ENCODE data around the gene NLRP1. TPM values are rescaled to one million over a fixed set of nuclear protein-coding genes. Genes with fewer than 3 reads are reported as not detected.
"Not testable (repeated sequence)": the region's sequence is repeated elsewhere in the genome, so short reads cannot be mapped to it uniquely, and the experiment has no call there.

NLRP1 gene
- total RNA-seq, 1 donor from 2014 or later, result 24.0 TPM

- H3K4me3 ChIP-seq (ENCODE audit: low read length in 3 of 3), result no peak overlapping the region
- peaks cover 0 to 10% (median 3%) of the 10 kb centered on the region in 3 donors for H3K36me3 ChIP-seq (ENCODE audit: control insufficient read depth in 3 of 3, insufficient read depth in 3 of 3, low read length in 3 of 3)
- no peak overlapping the region for H3K9ac ChIP-seq (ENCODE audit: low read depth in 1 of 3, low read length in 3 of 3)
- H3K27me3 ChIP-seq (ENCODE audit: control insufficient read depth in 3 of 3, insufficient read depth in 3 of 3, low read length in 3 of 3), result no peaks in the 10 kb centered on the region
- H3K4me1 ChIP-seq (ENCODE audit: control insufficient read depth in 3 of 3, insufficient read depth in 3 of 3, low read length in 3 of 3), result peaks cover 27 to 31% (median 28%) of the 10 kb centered on the region in 3 donors
- H3K9me3 ChIP-seq (ENCODE audit: control insufficient read depth in 3 of 3, low read length in 3 of 3), result no peaks in the 10 kb centered on the region
- H3K27ac ChIP-seq (ENCODE audit: low read depth, low read length), result no peak overlapping the region
Measured at GRCh38 chr17:5581655-5582054, 2.7 kb downstream of the NLRP1 start.

- Histone ChIP-seq H3K9me3 (ENCODE audit: control insufficient read depth in 3 of 3, low read length in 3 of 3) (no peaks in the 10 kb centered on the region), H3K27ac (ENCODE audit: low read depth, low read length) (no peak overlapping the region), H3K4me3 (ENCODE audit: low read length in 3 of 3) (no peak overlapping the region), H3K27me3 (ENCODE audit: control insufficient read depth in 3 of 3, insufficient read depth in 3 of 3, low read length in 3 of 3) (no peaks in the 10 kb centered on the region), H3K9ac (ENCODE audit: low read depth in 1 of 3, low read length in 3 of 3) (no peak overlapping the region), H3K36me3 (ENCODE audit: control insufficient read depth in 3 of 3, insufficient read depth in 3 of 3, low read length in 3 of 3) (peaks cover 0 to 10% (median 3%) of the 10 kb centered on the region in 3 donors), H3K4me1 (ENCODE audit: control insufficient read depth in 3 of 3, insufficient read depth in 3 of 3, low read length in 3 of 3) (peaks cover 21 to 27% (median 23%) of the 10 kb centered on the region in 3 donors)
Measured at GRCh38 chr17:5580969-5581368, 3.3 kb downstream of the NLRP1 start.

GRCh38 chr17:5580367-5580766 is 3.9 kb downstream of the NLRP1 start:
- Histone ChIP-seq H3K4me1 (ENCODE audit: control insufficient read depth in 3 of 3, insufficient read depth in 3 of 3, low read length in 3 of 3) (peaks cover 15 to 21% (median 17%) of the 10 kb centered on the region in 3 donors), H3K27ac (ENCODE audit: low read depth, low read length) (no peak overlapping the region), H3K36me3 (ENCODE audit: control insufficient read depth in 3 of 3, insufficient read depth in 3 of 3, low read length in 3 of 3) (peaks cover 0 to 10% (median 3%) of the 10 kb centered on the region in 3 donors)

GRCh38 chr17:5578768-5579167 is 5.5 kb downstream of the NLRP1 start:
- not testable (repeated sequence) for H3K9me3 ChIP-seq (ENCODE audit: control insufficient read depth in 3 of 3, low read length in 3 of 3); H3K27me3 ChIP-seq (ENCODE audit: control insufficient read depth in 3 of 3, insufficient read depth in 3 of 3, low read length in 3 of 3); H3K36me3 ChIP-seq (ENCODE audit: control insufficient read depth in 3 of 3, insufficient read depth in 3 of 3, low read length in 3 of 3); H3K9ac ChIP-seq (ENCODE audit: low read depth in 1 of 3, low read length in 3 of 3); H3K27ac ChIP-seq (ENCODE audit: low read depth, low read length); H3K4me3 ChIP-seq (ENCODE audit: low read length in 3 of 3)
- peaks cover 5 to 11% (median 10%) of the 10 kb centered on the region in 3 donors for H3K4me1 ChIP-seq (ENCODE audit: control insufficient read depth in 3 of 3, insufficient read depth in 3 of 3, low read length in 3 of 3)

More at GRCh38 chr17:5580367-5580766, 3.9 kb downstream of the NLRP1 start:
- H3K9me3 ChIP-seq (ENCODE audit: control insufficient read depth in 3 of 3, low read length in 3 of 3), result no peaks in the 10 kb centered on the region
- H3K27me3 ChIP-seq (ENCODE audit: control insufficient read depth in 3 of 3, insufficient read depth in 3 of 3, low read length in 3 of 3), result no peaks in the 10 kb centered on the region
- H3K4me3 ChIP-seq (ENCODE audit: low read length in 3 of 3), result no peak overlapping the region
- no peak overlapping the region for H3K9ac ChIP-seq (ENCODE audit: low read depth in 1 of 3, low read length in 3 of 3)

GRCh38 chr17:5573017-5573416 is 11.3 kb downstream of the NLRP1 start:
- H3K27ac ChIP-seq (ENCODE audit: low read depth, low read length); H3K4me3 ChIP-seq (ENCODE audit: low read length in 3 of 3); H3K9ac ChIP-seq (ENCODE audit: low read depth in 1 of 3, low read length in 3 of 3): not testable (repeated sequence)

GRCh38 chr17:5571281-5571680 is 13.0 kb downstream of the NLRP1 start:
- no peaks in the 10 kb centered on the region for H3K36me3 ChIP-seq (ENCODE audit: control insufficient read depth in 3 of 3, insufficient read depth in 3 of 3, low read length in 3 of 3)
- peaks cover 0 to 4% (median 0%) of the 10 kb centered on the region in 3 donors for H3K27me3 ChIP-seq (ENCODE audit: control insufficient read depth in 3 of 3, insufficient read depth in 3 of 3, low read length in 3 of 3)
- H3K27ac ChIP-seq (ENCODE audit: low read depth, low read length), result no peak overlapping the region
- no peaks in the 10 kb centered on the region for H3K4me1 ChIP-seq (ENCODE audit: control insufficient read depth in 3 of 3, insufficient read depth in 3 of 3, low read length in 3 of 3)
- no peaks in the 10 kb centered on the region for H3K9me3 ChIP-seq (ENCODE audit: control insufficient read depth in 3 of 3, low read length in 3 of 3)
- no peak overlapping the region for H3K4me3 ChIP-seq (ENCODE audit: low read length in 3 of 3)
- H3K9ac ChIP-seq (ENCODE audit: low read depth in 1 of 3, low read length in 3 of 3), result no peak overlapping the region

More at GRCh38 chr17:5573017-5573416, 11.3 kb downstream of the NLRP1 start:
- H3K36me3 ChIP-seq (ENCODE audit: control insufficient read depth in 3 of 3, insufficient read depth in 3 of 3, low read length in 3 of 3); H3K4me1 ChIP-seq (ENCODE audit: control insufficient read depth in 3 of 3, insufficient read depth in 3 of 3, low read length in 3 of 3); H3K9me3 ChIP-seq (ENCODE audit: control insufficient read depth in 3 of 3, low read length in 3 of 3); H3K27me3 ChIP-seq (ENCODE audit: control insufficient read depth in 3 of 3, insufficient read depth in 3 of 3, low read length in 3 of 3): not testable (repeated sequence)

- H3K4me3 ChIP-seq (ENCODE audit: low read length in 3 of 3), result no peak overlapping the region
- H3K9me3 ChIP-seq (ENCODE audit: control insufficient read depth in 3 of 3, low read length in 3 of 3), result no peaks in the 10 kb centered on the region
- H3K36me3 ChIP-seq (ENCODE audit: control insufficient read depth in 3 of 3, insufficient read depth in 3 of 3, low read length in 3 of 3), result no peaks in the 10 kb centered on the region
- no peaks in the 10 kb centered on the region for H3K4me1 ChIP-seq (ENCODE audit: control insufficient read depth in 3 of 3, insufficient read depth in 3 of 3, low read length in 3 of 3)
- no peak overlapping the region for H3K9ac ChIP-seq (ENCODE audit: low read depth in 1 of 3, low read length in 3 of 3)
- H3K27ac ChIP-seq (ENCODE audit: low read depth, low read length), result no peak overlapping the region
- H3K27me3 ChIP-seq (ENCODE audit: control insufficient read depth in 3 of 3, insufficient read depth in 3 of 3, low read length in 3 of 3), result peaks cover 0 to 4% (median 0%) of the 10 kb centered on the region in 3 donors
Measured at GRCh38 chr17:5565808-5566207, 18.5 kb downstream of the NLRP1 start.

GRCh38 chr17:5563456-5563855 is 20.9 kb downstream of the NLRP1 start:
- H3K4me1 ChIP-seq (ENCODE audit: control insufficient read depth in 3 of 3, insufficient read depth in 3 of 3, low read length in 3 of 3), result no peaks in the 10 kb centered on the region

GRCh38 chr17:5562661-5563360 is 21.5 kb downstream of the NLRP1 start:
- peaks cover 2 to 9% (median 8%) of the 10 kb centered on the region in 3 donors for H3K36me3 ChIP-seq (ENCODE audit: control insufficient read depth in 3 of 3, insufficient read depth in 3 of 3, low read length in 3 of 3)
- no peak overlapping the region for H3K27ac ChIP-seq (ENCODE audit: low read depth, low read length)
- no peaks in the 10 kb centered on the region for H3K27me3 ChIP-seq (ENCODE audit: control insufficient read depth in 3 of 3, insufficient read depth in 3 of 3, low read length in 3 of 3)
- no peaks in the 10 kb centered on the region for H3K4me1 ChIP-seq (ENCODE audit: control insufficient read depth in 3 of 3, insufficient read depth in 3 of 3, low read length in 3 of 3)
- no peak overlapping the region for H3K4me3 ChIP-seq (ENCODE audit: low read length in 3 of 3)
- H3K9ac ChIP-seq (ENCODE audit: low read depth in 1 of 3, low read length in 3 of 3), result no peak overlapping the region
- H3K9me3 ChIP-seq (ENCODE audit: control insufficient read depth in 3 of 3, low read length in 3 of 3), result no peaks in the 10 kb centered on the region

More at GRCh38 chr17:5563456-5563855, 20.9 kb downstream of the NLRP1 start:
- Histone ChIP-seq H3K36me3 (ENCODE audit: control insufficient read depth in 3 of 3, insufficient read depth in 3 of 3, low read length in 3 of 3) (peaks cover 1 to 8% (median 8%) of the 10 kb centered on the region in 3 donors), H3K9me3 (ENCODE audit: control insufficient read depth in 3 of 3, low read length in 3 of 3) (no peaks in the 10 kb centered on the region), H3K27me3 (ENCODE audit: control insufficient read depth in 3 of 3, insufficient read depth in 3 of 3, low read length in 3 of 3) (peaks cover 0 to 2% (median 0%) of the 10 kb centered on the region in 3 donors), H3K27ac (ENCODE audit: low read depth, low read length) (no peak overlapping the region), H3K4me3 (ENCODE audit: low read length in 3 of 3) (no peak overlapping the region), H3K9ac (ENCODE audit: low read depth in 1 of 3, low read length in 3 of 3) (no peak overlapping the region)

- H3K4me3 ChIP-seq (ENCODE audit: low read length in 3 of 3), result no peak overlapping the region
- H3K4me1 ChIP-seq (ENCODE audit: control insufficient read depth in 3 of 3, insufficient read depth in 3 of 3, low read length in 3 of 3), result no peaks in the 10 kb centered on the region
- no peaks in the 10 kb centered on the region for H3K9me3 ChIP-seq (ENCODE audit: control insufficient read depth in 3 of 3, low read length in 3 of 3)
- H3K36me3 ChIP-seq (ENCODE audit: control insufficient read depth in 3 of 3, insufficient read depth in 3 of 3, low read length in 3 of 3), result peaks cover 2 to 9% (median 8%) of the 10 kb centered on the region in 3 donors
- no peaks in the 10 kb centered on the region for H3K27me3 ChIP-seq (ENCODE audit: control insufficient read depth in 3 of 3, insufficient read depth in 3 of 3, low read length in 3 of 3)
- no peak overlapping the region for H3K9ac ChIP-seq (ENCODE audit: low read depth in 1 of 3, low read length in 3 of 3)
- no peak overlapping the region for H3K27ac ChIP-seq (ENCODE audit: low read depth, low read length)
Measured at GRCh38 chr17:5561736-5562571, 22.4 kb downstream of the NLRP1 start.

Data from skeletal muscle tissue (tissue), 4 donors.